Cerebellar cortex (tissue), 1 donor: ENCODE measurements around the gene CLTCL1.
"Not testable (repeated sequence)": the region's sequence is repeated elsewhere in the genome, so short reads cannot be mapped to it uniquely, and the experiment has no call there.

Source experiments
- DNase-seq: peaks from one replicate; pipeline ENCODE4 v3.0.0-alpha.2; 2015; ENCODE audit warnings: low spot score

The CLTCL1 gene

DNA sequence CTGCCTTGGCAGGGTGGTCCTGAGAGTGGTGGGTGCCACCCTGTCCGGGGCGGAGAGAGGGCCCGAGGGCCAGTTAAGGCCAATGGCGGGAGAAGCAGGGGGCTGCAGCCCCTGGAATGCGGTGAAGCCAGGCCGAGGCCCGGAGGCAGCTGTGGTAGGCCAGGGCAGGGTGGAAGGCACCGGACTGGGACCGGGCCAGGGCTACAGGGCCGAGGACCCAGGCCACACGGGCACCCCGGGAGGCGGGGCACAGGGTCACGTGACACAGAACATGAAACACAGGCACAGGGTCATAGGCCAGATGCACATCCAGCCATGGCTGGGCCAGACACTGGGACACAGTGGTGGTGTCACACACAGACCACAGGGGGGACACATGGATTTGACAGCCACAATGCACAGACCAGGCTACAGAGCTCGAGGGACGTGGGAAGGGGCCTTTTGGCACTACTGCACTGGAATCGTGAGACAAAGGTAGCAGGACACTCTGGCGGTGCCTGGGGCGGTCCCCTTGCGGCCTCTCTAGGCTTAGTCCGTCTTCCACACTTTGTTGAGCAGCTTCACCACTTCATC, 115.8 kb downstream of the CLTCL1 start:
- peak; percentile 36 for DNase-seq

DNA sequence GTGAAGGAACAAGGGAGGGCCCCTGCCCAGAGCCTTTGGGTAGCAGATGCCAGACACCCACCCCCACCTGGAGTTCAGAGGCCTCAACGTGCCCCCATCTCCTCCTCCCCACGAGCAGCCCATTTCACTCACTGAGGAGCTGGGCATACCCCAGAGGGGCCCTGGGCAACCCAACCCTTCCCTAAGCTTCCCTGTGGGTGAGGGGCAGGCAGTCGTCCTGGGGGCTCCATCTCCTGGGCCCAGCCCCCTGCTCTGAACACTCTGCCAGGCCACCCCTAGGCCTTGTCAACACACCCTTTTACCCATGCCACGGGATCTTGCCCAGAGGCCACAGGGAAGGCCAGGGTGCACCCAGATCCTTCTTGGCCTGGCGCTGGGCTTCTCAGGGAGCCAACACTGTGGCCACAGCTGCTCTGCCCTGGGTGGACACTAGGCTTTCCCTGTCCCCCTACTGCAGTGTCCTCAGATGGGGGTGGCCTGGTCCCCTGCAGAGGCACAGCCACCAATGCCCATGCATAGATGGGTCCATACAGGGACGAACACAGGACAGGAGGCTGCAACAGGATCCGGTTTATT, 116.4 kb downstream of the CLTCL1 start:
- no peak for DNase-seq

DNA sequence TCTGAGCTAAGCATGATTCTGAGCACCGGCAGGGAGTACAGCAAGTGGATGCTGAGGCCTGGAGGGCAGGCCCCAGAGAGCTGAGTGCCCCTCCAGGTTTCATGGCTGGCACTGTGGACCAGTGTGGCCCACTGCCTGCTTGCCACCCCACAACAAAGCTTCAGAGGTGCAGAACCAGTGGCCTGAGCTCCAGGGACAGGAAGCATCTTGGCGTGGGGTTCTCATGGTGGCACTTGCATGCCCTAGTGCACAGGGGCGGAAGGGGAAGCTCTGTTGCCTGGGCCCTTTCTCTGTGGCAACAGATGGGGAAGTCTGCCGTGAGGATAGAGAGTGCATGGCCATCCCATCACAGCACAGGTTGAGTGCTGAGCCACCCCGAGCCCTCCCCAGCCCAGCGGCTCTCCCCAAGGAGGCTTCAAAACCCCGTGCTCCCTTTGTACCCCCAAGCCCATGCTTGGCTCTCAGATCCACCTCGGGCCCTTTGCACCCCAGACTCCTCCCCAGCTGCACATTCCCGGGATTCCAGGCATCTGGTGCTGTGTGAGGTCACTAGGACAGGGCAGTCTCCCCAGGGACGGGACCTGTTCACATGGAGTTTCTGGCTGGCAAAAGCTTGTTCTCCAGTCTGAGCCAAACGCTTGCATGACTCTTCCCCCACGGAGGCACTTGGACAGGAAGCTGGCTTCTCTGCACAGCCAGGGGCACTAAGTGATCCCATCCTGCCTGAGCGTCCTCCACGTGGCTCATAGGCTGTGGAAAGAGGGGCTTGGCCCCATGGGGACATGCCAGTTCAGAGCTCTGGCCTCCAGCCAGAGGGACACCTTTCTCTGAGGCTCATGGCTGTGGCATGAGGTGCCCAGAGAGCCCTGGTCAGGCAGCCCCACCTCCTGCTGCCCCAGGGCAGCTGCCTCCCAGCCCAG, 117.2 kb downstream of the CLTCL1 start:
- peak; percentile 58 for DNase-seq

DNA sequence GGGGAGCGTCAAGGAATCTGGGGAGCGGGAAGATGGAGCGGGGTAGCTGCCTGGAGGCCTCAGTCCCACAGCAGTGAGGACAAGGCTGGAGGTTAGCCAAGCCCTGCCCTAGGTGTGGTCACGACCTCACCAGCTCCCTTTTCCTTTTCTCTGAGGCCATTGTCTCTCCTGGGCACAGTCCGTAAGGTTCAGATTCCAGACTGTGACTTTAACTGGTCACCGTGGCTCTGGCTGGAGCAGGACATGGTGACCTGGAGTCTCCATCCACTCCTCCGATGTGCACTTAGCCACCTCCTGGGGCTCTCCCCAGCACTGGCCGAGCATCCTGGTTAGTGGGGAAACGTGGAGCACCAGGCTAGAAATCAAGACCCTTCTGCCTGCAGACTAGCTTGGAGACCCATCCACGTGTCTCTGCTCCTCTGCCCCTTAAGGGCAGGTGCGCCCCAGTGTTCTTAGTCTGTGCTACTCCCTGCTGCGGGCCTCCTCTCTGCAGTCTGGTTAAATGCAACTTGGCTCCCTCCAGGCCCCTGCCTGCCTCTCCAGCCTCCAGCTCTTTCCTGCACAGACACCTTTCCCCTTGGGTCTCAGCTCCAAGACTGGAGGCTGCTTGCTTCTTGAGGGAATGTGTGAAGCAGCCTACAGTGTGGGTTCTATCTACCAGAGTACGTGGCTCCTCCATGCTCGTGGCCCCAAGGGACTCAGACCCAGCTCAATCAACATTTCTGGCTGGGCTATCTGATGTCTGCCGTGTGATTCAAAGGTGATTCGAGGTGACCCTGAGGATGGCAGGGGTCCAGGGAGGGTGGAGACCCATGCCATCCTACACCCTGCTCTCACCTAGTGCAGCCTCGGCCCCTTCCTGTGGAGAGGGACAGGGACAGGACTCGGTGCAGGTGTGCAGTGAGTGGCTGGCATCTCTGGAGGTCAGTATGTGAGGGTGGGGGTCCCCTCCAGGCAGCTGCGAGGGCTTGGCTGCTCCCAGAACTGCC, 118.2 kb downstream of the CLTCL1 start:
- DNase-seq, result no peak

DNA sequence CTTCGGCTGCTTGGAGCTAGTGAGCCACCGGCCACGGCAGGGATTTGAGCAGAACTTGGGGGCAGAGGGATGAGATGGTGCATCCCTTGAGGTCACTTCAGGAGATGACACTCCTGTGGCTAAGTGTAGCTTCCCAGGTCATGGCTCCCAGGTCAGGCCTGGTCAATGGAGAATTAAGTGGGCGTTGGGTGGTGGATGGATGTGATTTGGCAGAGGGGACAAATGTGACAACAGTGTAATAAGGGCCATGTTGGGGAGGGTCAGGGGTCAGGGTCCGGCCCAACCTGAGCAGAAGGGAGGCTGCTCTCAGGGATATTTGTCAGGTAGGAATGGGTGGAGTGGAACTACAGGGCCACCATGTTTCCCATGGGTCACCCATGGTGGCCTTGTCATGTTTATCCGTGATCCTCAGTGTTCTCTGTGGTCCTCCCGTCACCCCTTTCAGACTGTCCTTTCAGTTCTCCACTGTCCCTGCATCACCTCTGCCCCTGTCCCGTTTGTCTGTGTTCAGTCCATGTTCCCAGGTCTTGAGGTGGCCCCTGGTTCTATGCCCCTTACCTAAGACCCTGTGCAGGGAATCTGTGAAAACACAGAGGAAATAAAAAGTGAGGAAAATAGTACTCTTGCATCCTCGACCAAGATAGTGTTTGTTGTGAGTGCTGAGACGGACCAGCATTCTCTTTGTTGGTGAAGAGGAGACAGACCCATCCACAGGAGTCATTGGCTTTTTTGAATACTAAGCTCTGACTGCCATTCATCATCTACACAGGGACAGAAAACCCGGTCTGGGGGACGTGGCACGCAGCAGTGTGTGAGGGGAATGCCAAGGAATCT, 119.1 kb downstream of the CLTCL1 start:
- no peak for DNase-seq

DNA sequence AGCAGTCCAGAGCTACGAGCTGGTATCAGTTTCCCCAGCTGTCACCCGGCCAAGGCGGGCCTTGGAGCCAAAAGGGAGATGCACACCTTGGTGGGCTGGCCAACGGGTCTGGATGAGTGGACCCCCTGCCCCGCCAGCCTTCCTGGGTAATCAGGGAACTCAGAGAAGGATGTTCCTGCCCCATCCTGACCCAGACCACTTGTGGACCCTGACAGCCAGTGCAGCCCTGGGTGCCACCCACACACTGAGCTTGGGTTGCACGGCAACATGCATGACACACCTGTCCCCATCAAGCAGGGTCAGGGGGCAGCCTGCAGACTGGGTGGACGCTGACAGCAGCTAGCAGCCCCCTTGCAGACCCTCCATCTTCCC, 121.6 kb downstream of the CLTCL1 start:
- no peak for DNase-seq

DNA sequence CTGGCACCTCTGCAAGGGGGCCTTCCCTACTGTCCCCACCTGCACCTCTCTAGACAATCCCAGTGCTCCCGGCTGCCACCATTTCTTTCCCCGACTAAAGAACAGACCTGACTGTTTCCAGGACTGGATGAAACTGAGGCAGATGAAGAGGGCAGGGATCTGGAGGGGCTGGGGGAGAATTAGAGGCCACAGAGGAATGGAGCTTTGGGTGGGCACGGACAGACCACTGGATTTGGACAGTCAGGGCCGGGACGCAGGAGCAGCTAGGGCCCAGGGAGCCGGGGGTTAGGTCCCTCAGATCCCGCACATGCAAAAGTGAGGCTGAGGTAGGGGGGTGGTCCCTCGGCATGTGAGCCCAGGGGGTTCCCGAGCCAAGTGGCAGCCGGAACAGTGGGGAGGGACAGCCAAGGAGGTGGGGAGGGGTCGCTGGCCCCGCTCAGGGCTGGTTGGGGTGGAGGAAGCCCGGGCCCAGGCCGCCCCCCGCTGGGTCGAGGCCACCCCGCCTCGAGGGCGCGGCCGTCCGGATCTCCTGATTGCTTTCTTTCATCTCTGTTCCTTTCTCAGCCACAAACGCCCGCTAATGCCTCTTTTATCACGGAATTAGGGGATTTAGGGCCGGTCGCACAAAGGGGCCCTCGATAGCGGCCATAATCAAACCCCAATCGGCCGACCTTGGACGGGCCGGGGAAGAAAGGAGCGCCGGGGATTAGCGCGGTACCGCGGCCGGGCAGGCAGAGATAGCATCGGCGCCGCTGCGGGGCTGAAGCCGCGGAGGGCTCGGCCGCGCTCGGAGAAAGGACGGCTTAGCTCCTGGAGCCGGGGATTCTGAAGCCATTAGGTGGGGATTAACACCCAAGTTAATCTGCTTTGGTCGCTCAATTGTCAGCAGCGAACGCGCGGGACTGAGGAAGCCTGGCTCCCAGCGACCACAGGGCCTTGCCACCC, 122.2 kb downstream of the CLTCL1 start:
- no peak for DNase-seq

DNA sequence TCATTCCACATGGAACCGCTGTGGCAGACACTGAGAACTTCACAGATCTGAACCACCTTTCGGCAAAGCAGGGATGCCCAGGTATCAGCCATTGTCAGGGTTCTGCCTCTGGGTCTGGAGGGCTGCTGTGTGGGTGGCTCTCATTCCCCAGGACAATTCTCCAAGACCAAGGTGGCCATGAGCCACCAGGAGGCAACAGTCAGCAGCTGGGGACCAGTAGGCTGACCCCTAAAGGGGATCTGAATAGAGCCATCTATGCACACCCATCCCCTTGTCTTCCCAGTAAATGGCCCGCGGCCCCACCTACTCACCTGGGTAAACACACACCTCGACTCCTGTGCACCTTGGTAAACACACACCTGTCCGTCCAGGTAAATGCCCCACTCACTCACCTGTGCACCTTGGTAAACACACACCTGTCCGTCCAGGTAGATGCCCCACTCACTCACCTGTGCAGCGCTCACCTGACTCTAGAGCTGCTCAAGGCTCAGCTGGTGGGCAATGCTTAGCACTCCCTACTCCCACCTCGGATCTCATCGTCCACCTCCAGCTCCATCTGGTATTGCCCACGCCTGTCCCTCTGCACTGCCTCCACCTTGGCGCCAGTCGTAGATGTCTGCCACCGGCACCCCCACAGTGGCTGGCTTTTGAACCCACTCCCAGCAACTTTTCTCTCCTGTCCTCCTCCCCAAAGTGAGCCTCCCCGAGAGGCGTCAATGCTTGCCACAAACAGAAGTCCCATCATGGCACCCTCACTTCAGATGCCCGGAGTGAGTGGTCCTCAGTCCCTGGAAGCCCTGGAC, 123.2 kb downstream of the CLTCL1 start:
- no peak for DNase-seq

DNA sequence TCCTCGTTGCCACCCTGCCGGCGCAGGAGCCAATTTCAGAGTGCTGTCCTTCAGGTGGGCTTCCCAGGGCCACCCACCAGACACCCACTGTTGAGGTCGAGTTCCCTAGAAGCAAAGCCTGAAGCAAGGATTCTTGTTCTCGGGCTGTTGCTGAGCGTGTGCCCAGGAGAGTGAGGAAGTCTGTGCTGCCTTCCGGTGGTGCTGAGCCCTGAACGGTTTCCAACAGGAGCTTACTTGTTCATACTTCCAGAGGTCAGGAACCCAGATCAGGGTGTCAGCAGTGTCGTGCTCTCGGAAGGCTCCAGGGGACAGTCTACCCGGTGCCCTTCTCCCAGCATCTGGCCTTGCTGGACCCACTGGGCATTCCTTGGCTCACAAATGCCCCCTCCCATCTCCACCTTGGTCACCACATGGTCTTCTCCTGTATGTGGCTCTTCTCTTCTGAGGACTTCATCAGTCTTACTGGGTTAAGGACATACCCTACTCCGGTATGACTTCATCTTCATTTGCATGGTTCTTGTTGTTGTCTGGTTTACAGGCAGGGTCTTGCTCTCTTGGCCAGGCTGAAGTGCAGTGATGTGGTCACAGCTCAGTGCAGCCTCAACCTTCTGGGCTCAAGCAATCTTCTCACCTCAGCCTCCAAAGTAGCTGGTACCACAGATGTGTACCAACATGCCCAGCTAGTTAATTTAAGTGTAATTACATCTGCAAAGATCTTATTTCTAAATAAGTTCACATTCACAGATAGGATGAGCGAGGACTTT, 124.2 kb downstream of the CLTCL1 start:
- DNase-seq, result no peak

DNA sequence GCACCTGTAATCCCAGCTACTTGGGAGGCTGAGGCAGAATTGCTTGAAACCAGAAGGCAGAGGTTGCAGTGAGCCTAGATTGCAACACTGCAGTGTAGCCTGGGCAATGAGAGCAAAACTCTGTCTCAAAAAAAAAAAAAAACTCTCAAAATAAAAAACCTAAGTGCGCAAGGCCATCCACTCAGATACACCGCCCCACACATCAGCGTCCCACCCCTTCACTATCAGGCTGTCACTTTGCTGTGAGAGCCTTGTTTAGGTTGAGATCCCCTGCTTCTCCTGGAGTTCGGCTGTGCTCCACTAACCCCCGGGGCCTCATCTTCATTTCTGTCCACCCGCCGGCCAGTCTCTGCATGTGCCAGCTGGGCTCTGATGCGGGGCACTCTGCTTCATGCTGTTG, 125.1 kb downstream of the CLTCL1 start:
- no peak for DNase-seq

DNA sequence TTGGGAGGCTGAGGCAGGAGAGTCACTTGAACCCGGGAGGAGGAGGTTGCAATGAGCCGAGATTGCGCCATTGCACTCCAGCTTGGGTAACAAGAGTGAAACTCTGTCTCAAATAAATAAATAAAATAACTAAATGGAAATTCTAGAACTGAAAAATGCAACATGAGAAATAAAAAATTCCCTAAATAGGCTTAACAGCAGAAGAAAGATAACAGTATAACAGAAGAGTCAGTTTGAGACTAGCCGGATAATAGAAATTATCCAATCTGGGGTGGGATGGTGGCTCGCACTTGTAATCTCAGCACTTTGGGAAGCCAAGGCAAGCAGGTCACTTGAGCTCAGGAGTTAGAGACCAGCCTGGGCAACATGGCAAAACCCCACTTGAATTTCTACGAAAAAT, 127.1 kb downstream of the CLTCL1 start:
- DNase-seq, result no peak

DNA sequence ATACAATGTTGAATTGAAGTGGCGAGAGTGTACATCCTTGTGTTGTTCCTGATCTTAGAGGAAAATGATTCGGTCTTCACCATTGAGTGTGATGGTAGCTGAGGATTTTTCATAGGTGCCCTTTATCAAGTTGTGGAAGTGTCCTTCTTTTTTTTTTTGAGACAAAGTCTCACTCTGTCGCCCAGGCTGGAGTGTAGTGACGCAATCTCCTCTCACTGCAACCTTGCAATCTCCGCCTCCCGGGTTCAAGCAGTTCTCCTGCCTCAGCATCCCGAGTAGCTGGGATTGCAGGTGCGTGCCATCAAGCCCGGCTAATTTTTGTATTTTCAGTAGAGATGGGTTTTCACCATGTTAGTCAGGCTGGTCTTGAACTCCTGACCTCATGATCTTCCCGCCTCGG, 132.9 kb downstream of the CLTCL1 start:
- DNase-seq, result not testable (repeated sequence)

DNA sequence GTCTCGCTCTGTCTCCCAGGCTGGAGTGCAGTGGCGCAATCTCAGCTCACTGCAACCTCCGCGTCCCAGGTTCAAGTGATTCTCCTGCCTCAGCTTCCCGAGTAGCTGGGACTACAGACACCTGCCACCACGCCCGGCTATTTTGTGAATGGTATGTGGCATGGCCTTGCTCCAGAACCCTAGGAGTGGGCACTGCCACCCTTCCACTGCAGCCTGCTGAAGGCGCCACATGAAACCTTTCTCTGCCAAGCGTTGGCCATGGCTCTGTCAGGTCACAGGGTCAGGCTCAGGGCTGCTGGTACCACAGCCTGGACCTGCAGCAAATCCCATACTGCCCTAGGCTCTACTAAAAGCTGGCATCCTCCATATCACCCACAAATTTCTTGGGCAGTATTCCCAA, 135.4 kb downstream of the CLTCL1 start:
- DNase-seq, result not testable (repeated sequence)

DNA sequence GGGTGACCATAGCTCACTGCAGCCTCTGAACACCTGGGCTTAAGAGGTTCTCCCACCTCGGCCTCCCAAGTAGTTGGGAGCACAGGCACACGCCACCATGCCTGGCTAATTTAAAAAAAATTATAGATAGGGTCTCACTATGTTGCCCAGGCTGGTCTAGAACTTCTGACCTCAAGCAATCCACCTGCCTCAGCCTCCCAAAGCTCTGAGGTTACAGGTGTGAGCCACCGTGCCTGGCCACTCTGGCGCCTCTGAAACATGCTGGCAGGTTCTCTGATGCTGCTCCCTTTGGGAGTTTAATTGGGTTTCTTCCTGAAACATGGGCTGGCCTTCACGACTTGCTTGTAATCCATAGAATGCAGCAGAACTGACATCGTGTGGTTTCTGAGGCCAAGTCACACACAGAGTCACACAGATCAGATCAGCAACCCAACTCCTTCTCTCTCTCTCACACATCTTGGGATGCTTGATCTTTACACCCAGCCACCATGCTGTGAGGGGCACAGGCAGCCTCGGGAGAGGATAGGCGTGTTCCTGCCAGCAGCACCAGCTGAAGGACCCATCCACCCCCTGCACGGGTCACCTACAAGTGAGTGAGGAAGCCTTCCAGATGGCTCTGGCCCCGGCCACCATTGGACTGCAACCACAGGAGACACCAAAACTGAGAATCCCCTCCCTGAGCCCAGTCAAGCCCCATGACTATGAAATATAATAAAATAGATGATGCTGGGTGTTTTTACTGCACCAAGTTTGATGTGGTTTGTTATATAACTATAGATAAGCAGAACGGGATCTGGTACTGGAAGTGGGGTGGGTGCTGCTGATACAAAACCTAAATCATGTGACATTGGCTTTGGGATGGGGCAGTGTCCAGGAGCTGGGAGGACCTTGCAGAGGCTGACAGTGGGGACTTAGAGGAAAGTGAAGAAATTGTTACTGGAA, 138.3 kb downstream of the CLTCL1 start:
- no peak for DNase-seq

DNA sequence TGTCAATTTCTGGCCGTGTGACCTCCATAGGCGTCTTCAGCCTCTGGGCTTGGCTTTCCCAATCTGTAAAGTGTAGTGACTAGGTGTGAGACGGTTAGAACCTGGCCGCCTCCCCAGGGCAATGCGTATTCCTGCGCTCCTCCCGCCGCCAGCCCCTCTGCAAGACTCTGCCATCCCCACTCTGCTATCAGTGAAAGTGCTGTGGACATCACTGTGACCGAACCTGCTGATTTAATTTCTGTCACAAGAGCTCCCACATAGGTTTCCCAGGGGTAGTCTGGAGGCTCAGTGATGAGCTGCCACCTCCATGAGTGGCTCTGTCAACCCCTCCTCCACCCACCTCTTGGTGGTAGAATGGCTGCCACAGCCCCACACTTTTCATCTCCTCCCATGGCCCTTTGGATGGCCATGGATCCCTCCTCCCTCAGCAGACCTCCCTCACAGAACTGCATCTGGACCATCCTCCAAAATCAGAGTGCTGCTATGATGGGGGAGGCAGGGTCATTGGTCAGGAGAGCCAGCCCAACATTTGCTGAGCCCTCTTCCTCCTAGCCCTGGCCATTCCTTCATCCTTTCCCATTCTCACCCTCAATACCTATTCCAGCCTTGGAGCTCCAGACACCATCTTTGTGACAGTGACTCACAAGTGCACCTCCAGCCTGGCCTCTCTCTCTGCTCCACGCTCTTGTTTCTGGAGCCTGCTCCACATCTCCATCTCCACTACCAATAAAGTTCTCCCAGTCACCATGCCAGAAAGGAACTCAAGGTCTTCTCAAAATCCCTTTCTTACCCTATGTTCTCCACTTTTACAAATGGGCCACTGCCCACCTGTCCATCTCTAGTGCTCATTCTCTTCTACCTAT, 140.0 kb downstream of the CLTCL1 start:
- DNase-seq, result no peak
